Colonic mucosa (tissue), 4 donors: ENCODE data around the gene WNT4. TPM values are rescaled to one million over a fixed set of nuclear protein-coding genes. Genes with fewer than 3 reads are reported as not detected.

Experiments
- DNase-seq: peaks from one replicate; pipeline ENCODE4 v3.0.0-alpha.2; 2020
- H3K27ac ChIP-seq: fragments of 200-600 bp; one replicate; pipeline ENCODE4 v1.8.0; 2021
- H3K27me3 ChIP-seq: fragments of 200-600 bp; one replicate; pipeline ENCODE4 v1.8.0; 2021
- H3K36me3 ChIP-seq: fragments of 200-600 bp; one replicate; pipeline ENCODE4 v1.8.0; 2021
- H3K4me1 ChIP-seq: fragments of 200-600 bp; one replicate; pipeline ENCODE4 v1.8.0; 2021; ENCODE audit warnings: mild to moderate bottlenecking
- H3K4me3 ChIP-seq: fragments of 200-600 bp; one replicate; pipeline ENCODE4 v1.8.0; 2021
- H3K9ac ChIP-seq, 2 donors: one replicate each; pipeline ENCODE4 v1.7.0; 2013; ENCODE audit warnings: control low read depth in 2 of 2, low read depth in 2 of 2, low read length in 2 of 2
- H3K9me3 ChIP-seq: fragments of 200-600 bp; one replicate; pipeline ENCODE4 v1.8.0; 2021
- intact Hi-C: fragments of 100-400 bp; cut with DNase I; formaldehyde crosslinking; loops from one replicate; pipeline ENCODE4 v1.14.1; 2022
- total RNA-seq, 2 donors: library from RNA; stranded (reverse); fragmentation: NEBNext Ultra II Directional in 1 of 2; extraction: Animal tissue kit (Norgen Biotek cat#: 25700) in 1 of 2; gene quantifications; one replicate each; pipeline ENCODE4 v1.2.1, GENCODE V29; 2021
- TF ChIP-seq, protein P1 (sequence below): fragments of 200-600 bp; IDR thresholded peaks from one replicate; pipeline ENCODE4 v1.8.0; 2022; ENCODE audit warnings: antibody characterized with exemption, mild to moderate bottlenecking
- donor health status: healthy.
- donor health status: DM: no; HTN: no; CAD: no.
- donor health status: DM: no; HTN: no; CAD: no.

WNT4 gene
- total RNA-seq, 2 donors from 2014 or later: 2.5 to 2.7 TPM

DNA sequence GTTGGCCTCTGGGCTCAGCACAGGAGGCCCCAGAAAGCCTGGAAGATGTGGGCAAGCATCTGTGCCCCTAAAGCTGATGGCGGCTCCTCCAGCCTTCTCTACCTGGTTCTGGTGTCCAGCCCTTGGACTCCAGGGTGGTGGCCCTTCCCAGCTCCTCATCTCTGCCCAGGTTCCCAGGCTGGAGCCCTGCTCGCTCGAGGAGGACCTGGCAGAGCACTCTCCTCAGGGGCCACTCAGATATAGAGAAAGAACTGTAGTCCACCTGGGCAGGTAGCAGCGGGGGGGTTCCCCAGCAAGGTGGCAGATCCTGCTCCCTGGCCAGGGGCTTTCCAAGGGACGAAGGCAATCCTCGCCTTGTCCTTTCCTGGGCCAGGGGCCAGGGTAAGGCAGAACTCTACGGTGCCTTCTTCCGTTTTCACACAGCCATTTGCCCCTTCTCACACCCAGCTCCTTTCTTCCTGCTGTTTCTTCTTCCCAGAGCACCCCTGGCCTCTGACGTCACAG, 18.9 kb downstream of the WNT4 start:
- DNase-seq: no peak
- Histone ChIP-seq H3K27me3 (no peaks in the 10 kb centered on the region), H3K36me3 (no peaks in the 10 kb centered on the region), H3K9me3 (no peaks in the 10 kb centered on the region), H3K4me1 (no peaks in the 10 kb centered on the region), H3K9ac (no peak overlapping the region), H3K27ac (no peak overlapping the region), H3K4me3 (no peak overlapping the region)
- TF ChIP-seq, protein P1, sequence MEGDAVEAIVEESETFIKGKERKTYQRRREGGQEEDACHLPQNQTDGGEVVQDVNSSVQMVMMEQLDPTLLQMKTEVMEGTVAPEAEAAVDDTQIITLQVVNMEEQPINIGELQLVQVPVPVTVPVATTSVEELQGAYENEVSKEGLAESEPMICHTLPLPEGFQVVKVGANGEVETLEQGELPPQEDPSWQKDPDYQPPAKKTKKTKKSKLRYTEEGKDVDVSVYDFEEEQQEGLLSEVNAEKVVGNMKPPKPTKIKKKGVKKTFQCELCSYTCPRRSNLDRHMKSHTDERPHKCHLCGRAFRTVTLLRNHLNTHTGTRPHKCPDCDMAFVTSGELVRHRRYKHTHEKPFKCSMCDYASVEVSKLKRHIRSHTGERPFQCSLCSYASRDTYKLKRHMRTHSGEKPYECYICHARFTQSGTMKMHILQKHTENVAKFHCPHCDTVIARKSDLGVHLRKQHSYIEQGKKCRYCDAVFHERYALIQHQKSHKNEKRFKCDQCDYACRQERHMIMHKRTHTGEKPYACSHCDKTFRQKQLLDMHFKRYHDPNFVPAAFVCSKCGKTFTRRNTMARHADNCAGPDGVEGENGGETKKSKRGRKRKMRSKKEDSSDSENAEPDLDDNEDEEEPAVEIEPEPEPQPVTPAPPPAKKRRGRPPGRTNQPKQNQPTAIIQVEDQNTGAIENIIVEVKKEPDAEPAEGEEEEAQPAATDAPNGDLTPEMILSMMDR: no peak
- intact Hi-C loops: no loop called here

DNA sequence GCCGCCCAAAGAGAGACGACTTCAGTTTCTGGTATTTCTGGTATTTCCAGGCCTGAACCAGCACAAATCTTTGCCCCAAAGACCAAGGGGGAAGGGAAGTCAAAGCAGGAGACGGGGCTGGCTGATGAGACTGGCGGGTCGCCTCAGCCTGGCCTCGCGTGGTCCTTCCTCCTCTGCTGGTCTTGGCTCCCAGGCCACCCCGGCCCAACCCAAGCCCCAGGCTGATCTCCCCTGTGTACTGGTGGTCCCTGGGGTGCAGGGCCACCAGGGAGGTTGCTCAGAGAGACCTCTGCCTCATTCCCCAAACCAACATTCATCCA, 19.9 kb downstream of the WNT4 start:
- H3K4me3 ChIP-seq: no peak overlapping the region
- TF ChIP-seq, protein P1: no peak
- intact Hi-C loops: no loop called here
- H3K36me3 ChIP-seq: no peaks in the 10 kb centered on the region
- no peak overlapping the region for H3K9ac ChIP-seq
- no peaks in the 10 kb centered on the region for H3K9me3 ChIP-seq
- no peak overlapping the region for H3K27ac ChIP-seq
- no peak for DNase-seq
- no peaks in the 10 kb centered on the region for H3K4me1 ChIP-seq
- no peaks in the 10 kb centered on the region for H3K27me3 ChIP-seq

DNA sequence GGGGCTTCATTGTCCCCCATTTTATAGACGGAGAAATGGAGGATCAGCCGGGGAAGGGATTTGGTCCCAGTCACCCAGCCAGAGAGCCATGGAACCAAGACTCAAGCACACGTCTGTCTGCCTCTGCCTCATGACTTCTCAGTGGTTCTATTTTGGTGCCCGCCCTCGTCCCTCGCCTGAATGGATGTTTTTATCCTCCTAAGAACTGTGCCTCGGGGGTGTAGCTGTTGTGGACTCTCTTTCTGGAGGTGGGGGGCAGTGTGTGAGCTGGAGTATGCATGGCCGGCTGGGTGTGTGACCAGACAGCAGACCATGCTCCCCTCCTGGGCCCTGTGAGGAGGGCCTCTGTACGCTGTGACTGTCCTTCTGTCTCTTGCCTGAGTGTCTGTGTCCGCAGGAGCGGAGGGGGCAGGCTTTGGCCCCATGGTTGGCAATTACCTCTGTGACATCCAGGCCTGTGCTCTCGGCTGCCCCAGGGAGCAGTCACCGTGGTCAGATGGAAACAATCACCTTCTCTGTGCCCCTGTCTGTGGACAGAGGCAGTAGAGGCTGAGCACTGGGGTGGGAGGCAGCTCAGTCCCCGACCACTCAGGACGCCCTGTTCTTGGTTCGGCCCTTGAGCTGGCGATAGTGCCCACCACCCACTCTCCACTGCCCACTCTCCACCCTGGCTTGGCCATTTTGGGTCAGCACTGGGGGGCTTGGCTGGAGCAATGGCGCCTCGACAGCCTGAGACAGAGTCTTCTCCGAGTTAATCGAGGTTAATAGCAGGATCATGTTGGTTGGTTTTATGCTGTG, 20.4 kb downstream of the WNT4 start:
- Histone ChIP-seq H3K9ac (no peak overlapping the region), H3K4me3 (no peak overlapping the region), H3K27me3 (no peaks in the 10 kb centered on the region), H3K4me1 (no peaks in the 10 kb centered on the region), H3K9me3 (no peaks in the 10 kb centered on the region), H3K36me3 (no peaks in the 10 kb centered on the region), H3K27ac (no peak overlapping the region)
- intact Hi-C loops: no loop called here
- no peak for DNase-seq
- TF ChIP-seq, protein P1: no peak

DNA sequence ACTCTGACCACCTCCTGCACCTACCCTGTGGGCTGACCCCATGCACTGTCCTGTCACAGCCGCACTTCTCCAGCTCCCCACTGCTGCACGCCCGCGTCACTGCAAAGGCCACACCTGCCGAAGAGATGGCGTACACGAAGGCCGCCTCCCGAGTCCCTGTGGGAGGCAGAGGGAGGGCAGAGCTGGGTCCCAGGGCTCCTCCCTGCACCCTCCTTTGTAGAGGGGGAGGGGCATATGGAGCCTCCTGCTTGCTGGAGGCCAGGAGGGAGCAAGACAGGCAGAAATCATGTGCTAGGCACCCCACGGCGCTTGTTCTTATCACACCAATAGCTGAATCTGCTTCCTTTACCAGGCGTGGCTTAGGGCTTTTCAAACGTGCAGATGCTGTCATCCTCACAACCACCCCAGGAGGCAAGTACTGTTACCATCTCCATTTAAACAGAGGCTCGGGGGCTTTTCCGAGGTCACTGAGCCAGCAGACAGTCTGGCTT, 21.4 kb downstream of the WNT4 start:
- H3K4me3 ChIP-seq: no peak overlapping the region
- H3K36me3 ChIP-seq: no peaks in the 10 kb centered on the region
- H3K9me3 ChIP-seq: no peaks in the 10 kb centered on the region
- intact Hi-C loops: no loop called here
- H3K9ac ChIP-seq: no peak overlapping the region
- no peaks in the 10 kb centered on the region for H3K27me3 ChIP-seq
- no peaks in the 10 kb centered on the region for H3K4me1 ChIP-seq
- TF ChIP-seq, protein P1: no peak
- no peak overlapping the region for H3K27ac ChIP-seq
- no peak for DNase-seq

DNA sequence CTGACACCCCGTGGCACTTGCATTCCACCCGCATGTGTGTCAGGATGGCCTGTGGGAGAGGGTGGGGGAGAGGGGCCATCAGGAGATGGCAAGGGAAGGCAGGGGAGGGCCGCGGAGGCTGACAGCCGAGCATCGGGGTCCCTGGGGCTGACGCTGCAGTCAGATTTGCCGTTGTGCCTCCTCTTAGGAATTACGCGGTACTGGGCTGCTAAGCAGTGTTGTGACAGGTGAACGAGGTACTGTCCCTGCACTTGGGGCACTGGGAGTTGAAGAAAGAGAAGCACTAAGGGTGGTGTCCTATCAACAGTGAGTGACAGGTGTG, 22.5 kb downstream of the WNT4 start:
- Histone ChIP-seq H3K9ac (no peak overlapping the region), H3K4me3 (no peak overlapping the region), H3K4me1 (no peaks in the 10 kb centered on the region), H3K27me3 (no peaks in the 10 kb centered on the region), H3K27ac (no peak overlapping the region), H3K36me3 (no peaks in the 10 kb centered on the region), H3K9me3 (no peaks in the 10 kb centered on the region)
- TF ChIP-seq, protein P1: no peak
- no peak for DNase-seq
- intact Hi-C loops: no loop called here
